ENCODE data around the gene ZNF892. TPM values are rescaled to one million over a fixed set of nuclear protein-coding genes. Genes with fewer than 3 reads are reported as not detected.

Gene ZNF892
- total and polyA plus RNA-seq, 2 of the 13 experiments (the other 11 are each of a cell fraction or from before 2014, with no cell fraction given), result not detected

GRCh38 chr2:95215018-95215612 lies 7.8 kb downstream of the ZNF892 start:
- Histone ChIP-seq H3K79me2 (ENCODE audit: insufficient read depth, low read length) (no peaks in the 10 kb centered on the region), H3K27me3 (ENCODE audit: control insufficient read depth in 1 of 2, insufficient read depth in 2 of 2, low read length in 2 of 2) (no peaks in the 10 kb centered on the region), H3K9ac (ENCODE audit: insufficient read depth, low read depth, low read length) (no peak overlapping the region), H3K9me3 (ENCODE audit: low read length) (peaks cover 88% of the 10 kb centered on the region), H3K36me3 (replicated peaks in 1 of 2; ENCODE audit: control insufficient read depth in 1 of 2, insufficient read depth in 2 of 2, low read length in 2 of 2) (no peaks in the 10 kb centered on the region), H3K27ac (ENCODE audit: extremely low read length, insufficient read depth, low read length) (no peak overlapping the region), H4K20me1 (ENCODE audit: insufficient read depth, low read length) (no peaks in the 10 kb centered on the region), H2AFZ (ENCODE audit: low read length) (no peak overlapping the region), H3K4me3 (replicated peaks in 1 of 3; ENCODE audit: insufficient read depth in 1 of 3, low read depth in 2 of 3, low read length in 3 of 3) (no peak overlapping the region), H3K4me2 (ENCODE audit: low read depth, low read length) (no peak overlapping the region), H3K4me1 (ENCODE audit: insufficient read depth, low read length) (no peaks in the 10 kb centered on the region)
- FAIRE-seq, result no peak
- in situ Hi-C loops (cut with HindIII; ENCODE audit: extremely low pct_ligation_motif_present, low pct_unique_long_range_greater_than_20kb) (no loop called here), intact Hi-C loops (cut with micrococcal nuclease; ENCODE audit: unreplicated experiment) (no loop called here)
- no peak for ATAC-seq
- BruUV-seq (replicated peaks), result no TSS peak
- CTCF ChIA-PET (ENCODE audit: low intra/inter-chr PET ratio, low total read pairs), result no interaction called here
- no peak for DNase-seq (ENCODE audit: low spot score)
- POLR2A ChIA-PET, result no interaction called here
- 30% methylated on average over 6 of the region's 6 CpGs for WGBS (ENCODE audit: low lambda C conversion rate)
- no peak for TF ChIP-seq ZNF546 (CRISPR knock-in tag; conservative IDR thresholded peaks at IDR 0.05)
- no peak for TF ChIP-seq STAG1 (CRISPR knock-in tag; IDR thresholded peaks at IDR 0.05)
- TF ChIP-seq PRPF4 (IDR thresholded peaks at IDR 0.05; ENCODE audit: low read depth, low read length, poor library complexity, severe bottlenecking), result no peak
- TF ChIP-seq ZNF329 (CRISPR knock-in tag; IDR thresholded peaks at IDR 0.05; ENCODE audit: low read depth), result no peak
- no peak for TF ChIP-seq TAF15 (IDR thresholded peaks at IDR 0.05; ENCODE audit: low read depth, low read length, poor library complexity, severe bottlenecking)
- no peak for TF ChIP-seq ZFY (CRISPR knock-in tag; IDR thresholded peaks at IDR 0.05)
- peak; percentile 100 for TF ChIP-seq ZNF274 (CRISPR knock-in tag; IDR thresholded peaks at IDR 0.05)
- peak; percentile 31; the same call in 1 of the 2 replicates for TF ChIP-seq SETDB1 (CRISPR knock-in tag; IDR thresholded peaks at IDR 0.05; ENCODE audit: borderline replicate concordance)

- no TSS peak for BruUV-seq (replicated peaks)
- ATAC-seq, result no peak
- Histone ChIP-seq H3K4me2 (ENCODE audit: low read depth, low read length) (no peak overlapping the region), H4K20me1 (ENCODE audit: insufficient read depth, low read length) (no peaks in the 10 kb centered on the region), H3K9ac (ENCODE audit: insufficient read depth, low read depth, low read length) (no peak overlapping the region), H3K9me3 (ENCODE audit: low read length) (peaks cover 66% of the 10 kb centered on the region), H3K79me2 (ENCODE audit: insufficient read depth, low read length) (no peaks in the 10 kb centered on the region), H3K4me3 (replicated peaks in 1 of 3; ENCODE audit: insufficient read depth in 1 of 3, low read depth in 2 of 3, low read length in 3 of 3) (no peak overlapping the region), H3K27me3 (ENCODE audit: control insufficient read depth in 1 of 2, insufficient read depth in 2 of 2, low read length in 2 of 2) (no peaks in the 10 kb centered on the region), H2AFZ (ENCODE audit: low read length) (no peak overlapping the region), H3K36me3 (replicated peaks in 1 of 2; ENCODE audit: control insufficient read depth in 1 of 2, insufficient read depth in 2 of 2, low read length in 2 of 2) (no peaks in the 10 kb centered on the region), H3K4me1 (ENCODE audit: insufficient read depth, low read length) (no peaks in the 10 kb centered on the region), H3K27ac (ENCODE audit: extremely low read length, insufficient read depth, low read length) (no peak overlapping the region)
- CTCF ChIA-PET (ENCODE audit: low intra/inter-chr PET ratio, low total read pairs), result no interaction called here
- in situ Hi-C loops (cut with HindIII; ENCODE audit: extremely low pct_ligation_motif_present, low pct_unique_long_range_greater_than_20kb) (no loop called here), intact Hi-C loops (cut with micrococcal nuclease; ENCODE audit: unreplicated experiment) (no loop called here)
- POLR2A ChIA-PET, result no interaction called here
- no peak for DNase-seq (ENCODE audit: low spot score)
- 9% methylated on average over 3 of the region's 3 CpGs for WGBS (ENCODE audit: low lambda C conversion rate)
- FAIRE-seq, result no peak
- TF ChIP-seq SMYD3 (CRISPR knock-in tag; IDR thresholded peaks at IDR 0.05) (no peak), MIER3 (CRISPR knock-in tag; IDR thresholded peaks at IDR 0.05; ENCODE audit: borderline replicate concordance) (no peak), ZBED4 (CRISPR knock-in tag; IDR thresholded peaks at IDR 0.05; ENCODE audit: borderline replicate concordance) (no peak), HNF4A (CRISPR knock-in tag; IDR thresholded peaks at IDR 0.05) (no peak), ZFP82 (CRISPR knock-in tag; IDR thresholded peaks at IDR 0.05; ENCODE audit: borderline replicate concordance) (no peak), PBX3 (CRISPR knock-in tag; IDR thresholded peaks at IDR 0.05; ENCODE audit: borderline replicate concordance) (no peak)
Measured at GRCh38 chr2:95220449-95220848, 13.1 kb downstream of the ZNF892 start.
